Fibroblast of skin of left biceps (primary cell): ENCODE measurements around the gene ZBTB7C.

Source experiments
- DNase-seq, 2 experiments: peaks; one replicate each; pipeline ENCODE4 v3.0.0-alpha.2; 2013; ENCODE audit warnings: low read depth in 2 of 2

ZBTB7C gene

GRCh38 chr18:48256848-48257247 is 152.3 kb downstream of the ZBTB7C start:
- DNase-seq: no peak

- DNase-seq: no peak
Measured at GRCh38 chr18:48254077-48254602, 155.0 kb downstream of the ZBTB7C start.

GRCh38 chr18:48252525-48252924 is 156.7 kb downstream of the ZBTB7C start:
- DNase-seq: no peak

- no peak for DNase-seq
Measured at GRCh38 chr18:48250918-48251317, 158.3 kb downstream of the ZBTB7C start.

- DNase-seq: no peak
Measured at GRCh38 chr18:48250362-48250907, 158.7 kb downstream of the ZBTB7C start.

GRCh38 chr18:48249854-48250253 is 159.3 kb downstream of the ZBTB7C start:
- DNase-seq: no peak

GRCh38 chr18:48244530-48244929 is 164.7 kb downstream of the ZBTB7C start:
- no peak for DNase-seq

- no peak for DNase-seq
Measured at GRCh38 chr18:48238636-48239035, 170.5 kb downstream of the ZBTB7C start.

GRCh38 chr18:48238206-48238605 is 171.0 kb downstream of the ZBTB7C start:
- no peak for DNase-seq

- no peak for DNase-seq
Measured at GRCh38 chr18:48236822-48237221, 172.4 kb downstream of the ZBTB7C start.

GRCh38 chr18:48230467-48231113 is 178.6 kb downstream of the ZBTB7C start:
- no peak for DNase-seq

- no peak for DNase-seq
Measured at GRCh38 chr18:48229552-48229981, 179.6 kb downstream of the ZBTB7C start.

GRCh38 chr18:48228841-48229240 is 180.3 kb downstream of the ZBTB7C start:
- DNase-seq: no peak

- DNase-seq: no peak
Measured at GRCh38 chr18:48228301-48228715, 180.9 kb downstream of the ZBTB7C start.

- no peak for DNase-seq
Measured at GRCh38 chr18:48227206-48227605, 182.0 kb downstream of the ZBTB7C start.

GRCh38 chr18:48226401-48226800 is 182.8 kb downstream of the ZBTB7C start:
- no peak for DNase-seq

GRCh38 chr18:48222118-48222517 is 187.1 kb downstream of the ZBTB7C start:
- DNase-seq: no peak

- no peak for DNase-seq
Measured at GRCh38 chr18:48219810-48220499, 189.2 kb downstream of the ZBTB7C start.

- no peak for DNase-seq
Measured at GRCh38 chr18:48219037-48219809, 190.0 kb downstream of the ZBTB7C start.

- no peak for DNase-seq
Measured at GRCh38 chr18:48218285-48219022, 190.7 kb downstream of the ZBTB7C start.
